PC-9 (cell line): ENCODE results near the gene TRUB2. TPM values are rescaled to one million over a fixed set of nuclear protein-coding genes. Genes with fewer than 3 reads are reported as not detected.

Experiments
- BruUV-seq: library from RNA; stranded (reverse); fragments of 400-500 nt; replicated peaks from 2 replicates; lab custom pipeline; 2021; lab: Mats Ljungman, UMichigan
- CTCF ChIA-PET: fragments of 300-600 bp; sonication (Branson Sonifier 250); formaldehyde crosslinking; loops from one replicate; lab custom pipeline; 2022; ENCODE audit warnings: antibody characterized with exemption; lab: Charles Lee
- POLR2A ChIA-PET: fragments of 300-600 bp; sonication (Branson Sonifier 250); formaldehyde crosslinking; loops from one replicate; lab custom pipeline; 2022; ENCODE audit warnings: antibody characterized with exemption; ENCODE audit not compliant: unreplicated experiment; lab: Charles Lee
- DNase-seq, 2 experiments: peaks; one replicate each; pipeline versions ENCODE4 v3.0.0 to v3.0.0-alpha.2; 2015 to 2022; ENCODE audit warnings: mixed read lengths in 1 of 2
- H2AFZ ChIP-seq: fragments of 200-600 bp; sonication (generic); 2 replicates; pipeline ENCODE4 v1.8.1; 2017; ENCODE audit warnings: antibody characterized with exemption
- H3F3A ChIP-seq: fragments of 200-600 bp; sonication (generic); 2 replicates; pipeline ENCODE4 v1.8.1; 2017; ENCODE audit warnings: antibody characterized with exemption, mild to moderate bottlenecking, low read depth; ENCODE audit not compliant: insufficient read depth
- H3K27ac ChIP-seq: fragments of 200-600 bp; sonication (generic); 2 replicates; pipeline ENCODE4 v1.6.1; 2016; ENCODE audit warnings: mixed run types
- H3K27me3 ChIP-seq: fragments of 200-600 bp; sonication (generic); 2 replicates; pipeline ENCODE4 v1.6.1; 2016; ENCODE audit warnings: low read depth, mixed run types; ENCODE audit not compliant: insufficient read depth
- H3K36me3 ChIP-seq: fragments of 200-600 bp; sonication (generic); 2 replicates; pipeline ENCODE4 v1.6.1; 2016; ENCODE audit warnings: low read depth, mixed run types
- H3K4me1 ChIP-seq: fragments of 200-600 bp; sonication (generic); replicated peaks from 2 replicates; pipeline ENCODE4 v1.6.1; 2016; ENCODE audit warnings: mixed run types; ENCODE audit not compliant: insufficient read depth
- H3K4me2 ChIP-seq: fragments of 200-600 bp; sonication (generic); 2 replicates; pipeline ENCODE4 v1.6.1; 2017; ENCODE audit warnings: mixed run types
- H3K4me3 ChIP-seq: fragments of 200-600 bp; sonication (generic); 2 replicates; pipeline ENCODE4 v1.6.1; 2016; ENCODE audit warnings: mixed run types
- H3K79me2 ChIP-seq: fragments of 200-600 bp; sonication (generic); 2 replicates; pipeline ENCODE4 v1.6.1; 2017; ENCODE audit warnings: low read depth, mixed run types
- H3K9me2 ChIP-seq: fragments of 200-600 bp; sonication (generic); 2 replicates; pipeline ENCODE4 v1.8.1; 2017; ENCODE audit warnings: mild to moderate bottlenecking; ENCODE audit not compliant: insufficient read depth
- H3K9me3 ChIP-seq: fragments of 200-600 bp; sonication (generic); 2 replicates; pipeline ENCODE4 v1.8.1; 2016; ENCODE audit warnings: low read depth; ENCODE audit not compliant: insufficient read depth
- H4K20me1 ChIP-seq: fragments of 200-600 bp; sonication (generic); 2 replicates; pipeline ENCODE4 v1.8.1; 2017; ENCODE audit not compliant: insufficient read depth
- EZH2 ChIP-seq: fragments of 200-600 bp; sonication (generic); IDR thresholded peaks from 2 replicates; pipeline ENCODE4 v1.8.0; 2017; ENCODE audit warnings: antibody characterized with exemption, low read depth
- intact Hi-C: fragments of 100-400 bp; cut with micrococcal nuclease; formaldehyde crosslinking; loops from one replicate; pipeline ENCODE4 v1.10.0; 2022; ENCODE audit not compliant: unreplicated experiment
- total RNA-seq: library from RNA; stranded (reverse); gene quantifications from 2 replicates; pipeline ENCODE4 v1.2.3, GENCODE V29; 2021
- TF ChIP-seq, protein P1 (sequence below): fragments of 200-600 bp; sonication (generic); conservative IDR thresholded peaks from 2 replicates; pipeline ENCODE4 v1.6.1; 2017; ENCODE audit warnings: mixed run types, antibody characterized with exemption, mild to moderate bottlenecking, moderate library complexity

TRUB2 gene
- total RNA-seq, 1 experiment from 2014 or later, result 62.1 TPM

DNA sequence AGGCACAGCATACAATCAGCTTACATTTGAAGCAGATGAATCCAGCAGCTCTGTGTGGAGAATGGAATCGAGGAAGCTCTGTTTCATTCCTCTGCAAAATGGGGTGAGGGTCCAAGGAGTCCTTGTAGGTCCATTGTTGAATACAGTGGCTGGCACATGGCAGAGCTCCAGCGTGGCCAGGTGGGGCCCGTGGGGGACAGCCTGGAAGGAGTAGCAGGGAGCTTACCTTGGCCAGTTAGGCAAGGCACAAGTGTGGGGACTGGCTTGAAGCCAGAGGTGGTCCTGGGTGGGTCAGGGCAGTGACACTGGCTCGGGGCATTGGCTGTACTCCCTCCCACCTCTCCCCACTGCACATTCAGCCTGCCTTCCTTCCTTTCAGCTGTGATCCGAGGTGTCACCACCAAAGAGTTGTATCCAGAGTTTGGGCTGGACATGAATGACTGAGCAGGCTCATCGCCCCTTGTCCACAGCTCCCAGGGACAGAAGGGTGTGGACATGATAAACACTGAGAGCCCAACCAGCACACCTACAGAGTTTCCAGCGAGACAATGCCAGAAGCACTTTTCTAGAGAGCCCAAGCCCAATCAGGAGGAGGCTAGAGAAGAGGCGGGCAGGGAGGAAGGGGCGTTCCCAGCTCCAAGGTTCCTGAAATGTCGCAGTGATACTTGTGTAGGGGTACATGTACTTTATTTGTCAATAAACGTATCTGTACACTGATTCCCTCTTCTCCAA lies 33.8 kb downstream of the TRUB2 start:
- no peak for DNase-seq
- no peak overlapping the region for H3K27ac ChIP-seq
- H3K9me2 ChIP-seq, result no peaks in the 10 kb centered on the region
- no peak overlapping the region for H3K4me3 ChIP-seq
- no peaks in the 10 kb centered on the region for H3K27me3 ChIP-seq
- 0 out of 2 replicates have a peak, but pooled peaks cover 6% of the 10 kb centered on the region for H3F3A ChIP-seq
- POLR2A ChIA-PET, result interaction anchor here (0.7 kb wide), 1 partner anchor 93 kb away, joined by 3 read pairs; no protein-coding TSS in a partner anchor
- CTCF ChIA-PET, result interaction anchor here (0.6 kb wide), 1 partner anchor 291 kb away, joined by 3 read pairs; no protein-coding TSS in a partner anchor
- H3K4me1 ChIP-seq, result no peaks in the 10 kb centered on the region
- BruUV-seq, result no TSS peak
- H2AFZ ChIP-seq, result no peak overlapping the region
- no peaks in the 10 kb centered on the region for H3K9me3 ChIP-seq
- no peak overlapping the region for H3K4me2 ChIP-seq
- H4K20me1 ChIP-seq, result no peaks in the 10 kb centered on the region
- no peaks in the 10 kb centered on the region for H3K79me2 ChIP-seq
- H3K36me3 ChIP-seq, result no peaks in the 10 kb centered on the region
- intact Hi-C loops, result no loop called here
- TF ChIP-seq, protein P1, sequence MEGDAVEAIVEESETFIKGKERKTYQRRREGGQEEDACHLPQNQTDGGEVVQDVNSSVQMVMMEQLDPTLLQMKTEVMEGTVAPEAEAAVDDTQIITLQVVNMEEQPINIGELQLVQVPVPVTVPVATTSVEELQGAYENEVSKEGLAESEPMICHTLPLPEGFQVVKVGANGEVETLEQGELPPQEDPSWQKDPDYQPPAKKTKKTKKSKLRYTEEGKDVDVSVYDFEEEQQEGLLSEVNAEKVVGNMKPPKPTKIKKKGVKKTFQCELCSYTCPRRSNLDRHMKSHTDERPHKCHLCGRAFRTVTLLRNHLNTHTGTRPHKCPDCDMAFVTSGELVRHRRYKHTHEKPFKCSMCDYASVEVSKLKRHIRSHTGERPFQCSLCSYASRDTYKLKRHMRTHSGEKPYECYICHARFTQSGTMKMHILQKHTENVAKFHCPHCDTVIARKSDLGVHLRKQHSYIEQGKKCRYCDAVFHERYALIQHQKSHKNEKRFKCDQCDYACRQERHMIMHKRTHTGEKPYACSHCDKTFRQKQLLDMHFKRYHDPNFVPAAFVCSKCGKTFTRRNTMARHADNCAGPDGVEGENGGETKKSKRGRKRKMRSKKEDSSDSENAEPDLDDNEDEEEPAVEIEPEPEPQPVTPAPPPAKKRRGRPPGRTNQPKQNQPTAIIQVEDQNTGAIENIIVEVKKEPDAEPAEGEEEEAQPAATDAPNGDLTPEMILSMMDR, result no peak
- no peak for TF ChIP-seq EZH2

DNA sequence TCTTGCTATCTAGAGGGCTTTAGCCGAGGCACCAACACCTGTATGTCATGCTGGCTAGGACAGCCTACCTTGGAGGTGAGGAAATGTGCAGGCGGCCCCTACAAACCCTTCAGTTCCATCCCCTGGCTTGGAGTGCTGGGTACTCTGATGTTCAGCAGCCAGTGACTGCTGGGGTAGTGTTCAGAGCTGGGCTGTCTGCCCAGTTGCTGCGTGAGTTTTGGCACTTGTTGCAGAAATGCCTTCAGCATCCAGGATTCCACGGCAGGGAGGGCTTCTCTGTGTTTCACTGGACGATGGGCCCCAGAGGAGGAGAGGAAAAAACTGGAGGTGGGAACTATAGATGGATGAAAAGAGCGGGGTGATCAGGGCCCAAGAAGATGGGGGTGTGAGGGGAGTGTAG lies 35.8 kb downstream of the TRUB2 start:
- no peak overlapping the region for H2AFZ ChIP-seq
- CTCF ChIA-PET, result no interaction called here
- H3K36me3 ChIP-seq, result no peaks in the 10 kb centered on the region
- H3K9me3 ChIP-seq, result no peaks in the 10 kb centered on the region
- no peaks in the 10 kb centered on the region for H3K79me2 ChIP-seq
- H3K27ac ChIP-seq, result no peak overlapping the region
- no peaks in the 10 kb centered on the region for H4K20me1 ChIP-seq
- POLR2A ChIA-PET, result no interaction called here
- no peak overlapping the region for H3K4me2 ChIP-seq
- no peaks in the 10 kb centered on the region for H3K4me1 ChIP-seq
- no peaks in the 10 kb centered on the region for H3K27me3 ChIP-seq
- intact Hi-C loops, result no loop called here
- no peak overlapping the region for H3K4me3 ChIP-seq
- no peak for DNase-seq
- H3K9me2 ChIP-seq, result no peaks in the 10 kb centered on the region
- no TSS peak for BruUV-seq
- H3F3A ChIP-seq, result no peaks in the 10 kb centered on the region
- TF ChIP-seq, protein P1, result no peak
- TF ChIP-seq EZH2, result no peak

DNA sequence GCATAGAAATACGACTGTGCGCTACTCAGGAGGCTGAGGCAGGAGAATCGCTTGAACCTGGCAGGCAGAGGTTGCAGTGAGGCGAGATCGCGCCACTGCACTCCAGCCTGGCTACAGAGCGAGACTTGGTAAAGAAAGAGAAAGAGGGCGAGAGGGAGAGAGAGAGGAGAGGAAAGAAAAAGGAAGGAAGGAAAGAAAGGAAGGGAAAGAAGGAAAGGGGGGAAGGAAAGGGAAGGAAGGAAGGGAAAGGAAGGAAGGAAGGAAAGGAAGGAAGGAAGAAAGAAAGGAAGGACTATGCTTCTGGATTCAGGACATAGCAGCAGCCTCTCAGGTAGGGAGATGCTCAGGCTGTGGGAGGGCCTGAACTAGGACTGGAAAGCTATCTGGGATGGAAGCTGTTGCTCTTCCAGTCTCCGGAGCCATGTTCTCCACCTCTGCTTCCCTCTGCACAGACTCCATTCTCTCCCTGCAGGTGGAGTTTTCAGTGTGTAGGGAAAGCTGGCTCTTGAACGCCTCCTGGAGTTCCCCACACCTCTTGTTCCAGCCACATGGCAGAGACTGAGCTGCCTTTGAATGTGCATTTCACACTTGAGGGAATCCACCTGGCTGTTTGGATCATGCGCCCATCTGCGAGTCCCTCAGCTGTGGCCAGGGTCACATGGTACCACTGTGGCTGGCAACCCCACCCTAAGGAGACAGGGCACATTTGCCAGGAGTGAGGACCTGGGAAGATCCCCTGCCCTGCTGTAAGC lies 37.0 kb downstream of the TRUB2 start:
- no peaks in the 10 kb centered on the region for H3K9me2 ChIP-seq
- no peaks in the 10 kb centered on the region for H3K36me3 ChIP-seq
- no peak for DNase-seq
- CTCF ChIA-PET, result interaction anchor here (0.6 kb wide), 1 partner anchor 77 kb away, joined by 20 read pairs; no protein-coding TSS in a partner anchor
- no TSS peak for BruUV-seq
- H4K20me1 ChIP-seq, result no peaks in the 10 kb centered on the region
- no peak overlapping the region for H2AFZ ChIP-seq
- H3K4me2 ChIP-seq, result no peak overlapping the region
- TF ChIP-seq EZH2, result no peak
- TF ChIP-seq, protein P1, result no peak
- H3K27ac ChIP-seq, result no peak overlapping the region
- POLR2A ChIA-PET, result no interaction called here
- H3K79me2 ChIP-seq, result no peaks in the 10 kb centered on the region
- no peaks in the 10 kb centered on the region for H3K9me3 ChIP-seq
- no peaks in the 10 kb centered on the region for H3K27me3 ChIP-seq
- H3K4me3 ChIP-seq, result no peak overlapping the region
- intact Hi-C loops, result no loop called here
- H3F3A ChIP-seq, result no peaks in the 10 kb centered on the region
- H3K4me1 ChIP-seq, result no peaks in the 10 kb centered on the region
